Hepatocyte (in vitro differentiated cells): ENCODE measurements around the gene MIEF2. TPM values are rescaled to one million over a fixed set of nuclear protein-coding genes. Genes with fewer than 3 reads are reported as not detected.

Experiments used
- DNase-seq: peaks from one replicate; pipeline ENCODE4 v3.0.0-alpha.2; 2016; ENCODE audit warnings: low spot score
- H2AFZ ChIP-seq: fragments of 200-600 bp; sonication (generic); 2 replicates; pipeline ENCODE4 v1.6.0; 2016; ENCODE audit warnings: antibody characterized with exemption, mild to moderate bottlenecking
- H3K27ac ChIP-seq: fragments of 200-600 bp; sonication (generic); 2 replicates; pipeline ENCODE4 v1.5.1; 2016; ENCODE audit warnings: mild to moderate bottlenecking
- H3K27me3 ChIP-seq: fragments of 200-600 bp; sonication (generic); 2 replicates; pipeline ENCODE4 v1.6.1; 2016
- H3K36me3 ChIP-seq: fragments of 200-600 bp; sonication (generic); replicated peaks from 2 replicates; pipeline ENCODE4 v1.5.1; 2016; ENCODE audit warnings: low read depth; ENCODE audit not compliant: insufficient read depth
- H3K4me1 ChIP-seq: fragments of 200-600 bp; sonication (generic); 2 replicates; pipeline ENCODE4 v1.5.1; 2016; ENCODE audit warnings: mild to moderate bottlenecking, moderate library complexity; ENCODE audit not compliant: insufficient read depth
- H3K4me2 ChIP-seq: fragments of 200-600 bp; sonication (generic); 2 replicates; pipeline ENCODE4 v1.6.0; 2016
- H3K4me3 ChIP-seq: fragments of 200-600 bp; sonication (generic); 2 replicates; pipeline ENCODE4 v1.5.1; 2016; ENCODE audit warnings: mild to moderate bottlenecking
- H3K79me2 ChIP-seq: fragments of 200-600 bp; sonication (generic); 2 replicates; pipeline ENCODE4 v1.6.0; 2017; ENCODE audit warnings: mild to moderate bottlenecking
- H3K9me2 ChIP-seq: fragments of 200-600 bp; sonication (generic); replicated peaks from 2 replicates; pipeline ENCODE4 v1.6.0; 2017; ENCODE audit warnings: mild to moderate bottlenecking; ENCODE audit not compliant: insufficient read depth
- H3K9me3 ChIP-seq: fragments of 200-600 bp; sonication (generic); 2 replicates; pipeline ENCODE4 v1.5.1; 2016; ENCODE audit warnings: low read depth, mild to moderate bottlenecking
- H4K20me1 ChIP-seq: fragments of 200-600 bp; sonication (generic); 2 replicates; pipeline ENCODE4 v1.6.0; 2016; ENCODE audit warnings: mild to moderate bottlenecking; ENCODE audit not compliant: insufficient read depth, poor library complexity, severe bottlenecking
- CTCF ChIP-seq: fragments of 200-600 bp; sonication (generic); IDR thresholded peaks from 2 replicates; pipeline ENCODE4 v1.5.1; 2016; ENCODE audit warnings: antibody characterized with exemption, mild to moderate bottlenecking; ENCODE audit not compliant: poor library complexity
- EZH2 ChIP-seq: fragments of 200-600 bp; sonication (generic); IDR thresholded peaks from 2 replicates; pipeline ENCODE4 v1.6.1; 2016; ENCODE audit warnings: antibody characterized with exemption, mild to moderate bottlenecking, borderline replicate concordance
- EZH2phosphoT487 ChIP-seq: fragments of 200-600 bp; sonication (generic); IDR thresholded peaks from one replicate; pipeline ENCODE4 v1.6.1; 2018; ENCODE audit warnings: antibody characterized with exemption, mild to moderate bottlenecking, low read depth, moderate library complexity; ENCODE audit not compliant: unreplicated experiment, severe bottlenecking
- WGBS: methylation state at CpG from one replicate; pipeline ENCODE4 v1.1.6; 2016; ENCODE audit warnings: low lambda C conversion rate; ENCODE audit errors: missing lambda C conversion rate; 5-methylcytosine and 5-hydroxymethylcytosine counted together
- polyA plus RNA-seq: library from polyadenylated mRNA; unstranded; fragments of >200 nt; fragmentation: Nextera tagmentation; extraction: Ambion mirVana; gene quantifications from 2 replicates; pipeline ENCODE4 v1.2.1, GENCODE V29; 2016
- total RNA-seq: library from RNA; depleted of rRNA; stranded (reverse); fragments of >200 nt; gene quantifications from 2 replicates; pipeline ENCODE4 v1.2.3, GENCODE V29; 2014

The MIEF2 gene
- total and polyA plus RNA-seq, 2 experiments from 2014 or later, result 21.0 to 29.3 TPM

GRCh38 chr17:18309202-18309601 is 48.7 kb downstream of the MIEF2 start:
- no peak overlapping the region for H3K4me2 ChIP-seq
- H4K20me1 ChIP-seq, result no peaks in the 10 kb centered on the region
- H3K9me2 ChIP-seq, result no peaks in the 10 kb centered on the region
- H3K4me1 ChIP-seq, result peaks cover 16% of the 10 kb centered on the region
- TF ChIP-seq EZH2, result no peak
- no peak for TF ChIP-seq CTCF
- TF ChIP-seq EZH2phosphoT487, result no peak
- no peak overlapping the region for H3K4me3 ChIP-seq
- 98% methylated on average over 4 of the region's 4 CpGs for WGBS
- no peaks in the 10 kb centered on the region for H3K36me3 ChIP-seq
- no peak for DNase-seq
- no peak overlapping the region for H2AFZ ChIP-seq
- peaks cover 48% of the 10 kb centered on the region for H3K79me2 ChIP-seq
- H3K27ac ChIP-seq, result no peak overlapping the region
- H3K27me3 ChIP-seq, result no peaks in the 10 kb centered on the region
- H3K9me3 ChIP-seq, result no peaks in the 10 kb centered on the region

GRCh38 chr17:18314059-18314730 is 53.7 kb downstream of the MIEF2 start:
- H3K36me3 ChIP-seq, result no peaks in the 10 kb centered on the region
- H3K9me2 ChIP-seq, result no peaks in the 10 kb centered on the region
- DNase-seq, result no peak
- peaks cover 2% of the 10 kb centered on the region for H4K20me1 ChIP-seq
- 1% methylated on average over 39 of the region's 39 CpGs for WGBS
- H3K79me2 ChIP-seq, result peaks cover 81% of the 10 kb centered on the region
- no peaks in the 10 kb centered on the region for H3K9me3 ChIP-seq
- no peaks in the 10 kb centered on the region for H3K27me3 ChIP-seq
- peak overlapping the region; percentile 35 for H3K4me3 ChIP-seq
- H3K27ac ChIP-seq, result peak overlapping the region; percentile 92
- H2AFZ ChIP-seq, result peak overlapping the region; percentile 72
- TF ChIP-seq EZH2, result no peak
- peak; percentile 1 for TF ChIP-seq CTCF
- peak overlapping the region; percentile 93 for H3K4me2 ChIP-seq
- H3K4me1 ChIP-seq, result peaks cover 50% of the 10 kb centered on the region

DNA sequence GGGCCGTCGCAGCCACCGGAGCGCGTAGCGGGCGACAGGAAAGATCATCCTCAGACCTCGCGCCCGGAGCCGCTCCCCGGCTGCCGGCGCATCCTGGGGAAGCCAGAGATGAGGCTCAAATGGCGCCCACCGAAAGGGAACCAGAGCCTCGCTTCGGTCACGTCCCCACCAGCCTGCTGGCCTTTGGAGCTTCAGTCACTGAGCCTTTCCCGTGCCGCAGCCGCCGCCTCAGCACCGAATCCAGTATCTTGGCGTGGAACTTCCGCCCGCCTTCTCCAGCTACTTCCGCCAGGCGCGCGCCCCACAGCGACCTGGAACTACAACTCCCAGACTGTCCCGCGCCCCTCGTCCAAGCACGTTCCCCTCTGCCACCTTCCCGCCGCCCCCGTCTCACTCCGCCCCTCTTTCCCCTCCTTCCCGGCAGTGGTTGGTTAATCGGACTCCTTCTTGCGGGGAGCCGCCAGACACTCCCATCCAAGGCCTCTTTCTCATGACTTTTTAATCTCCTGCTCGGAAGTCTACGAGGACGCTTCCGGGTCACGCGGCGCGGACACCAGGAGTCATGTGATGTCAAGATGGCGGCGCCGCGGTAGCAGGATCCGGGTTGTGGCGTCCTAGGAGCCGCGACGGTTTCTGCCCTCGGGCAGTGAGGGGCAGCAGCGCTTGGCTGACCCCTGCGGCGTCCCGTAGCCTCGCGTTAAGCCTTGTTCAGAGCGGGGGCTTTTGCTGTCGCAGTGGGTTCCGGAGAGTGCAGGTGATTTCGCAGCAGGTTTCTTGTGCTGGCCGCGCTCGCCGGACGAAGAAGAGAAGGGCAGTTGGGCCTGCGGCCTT is 54.5 kb downstream of the MIEF2 start, which contains the start of the genes SMCR8 and TOP3A:
Gene SMCR8 (plus strand): TSS at position 563 of the 831 bp plus-strand sequence. CDS start 497 bp downstream, outside the sequence.
Gene TOP3A (minus strand): TSS at position 264 of the 831 bp plus-strand sequence. CDS start 216 bp downstream, at position 48.
- TF ChIP-seq EZH2 (no peak), EZH2phosphoT487 (no peak), CTCF (no peak)
- Histone ChIP-seq H3K36me3 (no peaks in the 10 kb centered on the region), H3K4me3 (peak within 1 kb of the TSS; percentile 38), H3K9me2 (no peaks in the 10 kb centered on the region), H3K4me2 (peak within 1 kb of the TSS; percentile 93), H3K27ac (peak within 1 kb of the TSS; percentile 92), H2AFZ (peak within 1 kb of the TSS; percentile 72), H3K9me3 (no peaks in the 10 kb centered on the region), H3K4me1 (peaks cover 56% of the 10 kb centered on the region), H4K20me1 (peaks cover 8% of the 10 kb centered on the region), H3K79me2 (peaks cover 84% of the 10 kb centered on the region), H3K27me3 (no peaks in the 10 kb centered on the region)
- peak; percentile 98 for DNase-seq
- under 1% methylated on average over 76 of the region's 78 CpGs for WGBS
